OCI-M1 (cell line): Measurements from ENCODE around the gene HMOX2.
A peak's percentile ranks its signal among the peaks of the same experiment; 100 is the strongest.

Source experiments
- DNase-seq: peaks from one replicate; lab custom pipeline; 2025; lab: John Stamatoyannopoulos, UW

Gene HMOX2

GRCh38 chr16:4475880-4476788 lies at the start of gene HMOX2:
Gene HMOX2, plus strand, starts transcription at chr16:4476398. Its CDS starts 29,127 bp downstream, at chr16:4505525.
- DNase-seq: peak; percentile 97

GRCh38 chr16:4426722-4427372 lies 49.4 kb upstream of the HMOX2 start:
- no peak for DNase-seq

GRCh38 chr16:4428500-4428899 lies 47.7 kb upstream of the HMOX2 start:
- DNase-seq: no peak

- no peak for DNase-seq
Measured at GRCh38 chr16:4431023-4431422, 45.2 kb upstream of the HMOX2 start.

GRCh38 chr16:4433228-4433627 lies 43.0 kb upstream of the HMOX2 start:
- DNase-seq: peak; percentile 51

GRCh38 chr16:4433914-4434787 lies 42.0 kb upstream of the HMOX2 start:
- DNase-seq: peak; percentile 98

- DNase-seq: no peak
Measured at GRCh38 chr16:4435337-4436067, 40.7 kb upstream of the HMOX2 start.

GRCh38 chr16:4437366-4437765 lies 38.8 kb upstream of the HMOX2 start:
- DNase-seq: no peak

GRCh38 chr16:4442371-4442770 lies 33.8 kb upstream of the HMOX2 start:
- DNase-seq: no peak

- DNase-seq: no peak
Measured at GRCh38 chr16:4443271-4443670, 32.9 kb upstream of the HMOX2 start.

- DNase-seq: no peak
Measured at GRCh38 chr16:4443986-4444385, 32.2 kb upstream of the HMOX2 start.

- no peak for DNase-seq
Measured at GRCh38 chr16:4450430-4450829, 25.8 kb upstream of the HMOX2 start.

GRCh38 chr16:4450931-4451519 lies 25.2 kb upstream of the HMOX2 start:
- DNase-seq: peak; percentile 34

GRCh38 chr16:4452674-4453073 lies 23.5 kb upstream of the HMOX2 start:
- DNase-seq: no peak

GRCh38 chr16:4454623-4455022 lies 21.6 kb upstream of the HMOX2 start:
- DNase-seq: no peak

GRCh38 chr16:4455081-4455480 lies 21.1 kb upstream of the HMOX2 start:
- no peak for DNase-seq

- DNase-seq: no peak
Measured at GRCh38 chr16:4455951-4456350, 20.2 kb upstream of the HMOX2 start.

- DNase-seq: no peak
Measured at GRCh38 chr16:4460936-4461249, 15.3 kb upstream of the HMOX2 start.

GRCh38 chr16:4461250-4462085 lies 14.7 kb upstream of the HMOX2 start:
- DNase-seq: peak; percentile 13

GRCh38 chr16:4463522-4464163 lies 12.6 kb upstream of the HMOX2 start:
- no peak for DNase-seq
